ENCODE measurements around the gene KCND3.

The KCND3 gene

GRCh38 chr1:111832521-111833155 lies 156.8 kb downstream of the KCND3 start:
- H3K23ac ChIP-seq (ENCODE audit: low read depth, low read length, poor library complexity), result no peak overlapping the region
- H3K79me1 ChIP-seq (ENCODE audit: low read depth, low read length), result no peaks in the 10 kb centered on the region
- no peak overlapping the region for H3K9ac ChIP-seq (ENCODE audit: low read depth, low read length, poor library complexity)
- no peak for DNase-seq (ENCODE audit: low spot score)
- no peak overlapping the region for H2AFZ ChIP-seq (ENCODE audit: low read length)
- no peak overlapping the region for H3K27ac ChIP-seq (replicated peaks; ENCODE audit: low read length)
- H3K9me3 ChIP-seq (replicated peaks in 1 of 2; ENCODE audit: control insufficient read depth in 2 of 2, insufficient read depth in 1 of 2, low read depth in 1 of 2, low read length in 2 of 2), result no peaks in the 10 kb centered on the region
- H4K91ac ChIP-seq (ENCODE audit: low read depth, low read length, poor library complexity), result no peak overlapping the region
- no peak overlapping the region for H2BK120ac ChIP-seq (ENCODE audit: low read depth, low read length)
- H2AK5ac ChIP-seq (ENCODE audit: low read depth, low read length), result no peak overlapping the region
- no peak overlapping the region for H4K8ac ChIP-seq (ENCODE audit: low read depth, low read length)
- WGBS, 2 donors (ENCODE audit: extremely low coverage in 2 of 2, insufficient read length in 2 of 2, insufficient replicate concordance in 1 of 2), result no CpG with 5 or more reads among the region's 10 CpGs
- no peak overlapping the region for H3K4ac ChIP-seq (ENCODE audit: low read length)
- no peak overlapping the region for H2BK12ac ChIP-seq (ENCODE audit: low read length)
- no peak overlapping the region for H2BK15ac ChIP-seq (ENCODE audit: low read length)
- no peak overlapping the region for H3K18ac ChIP-seq (ENCODE audit: low read length)
- no peak overlapping the region for H2BK5ac ChIP-seq (ENCODE audit: low read length)
- H3K27me3 ChIP-seq (ENCODE audit: control insufficient read depth in 3 of 3, insufficient read depth in 3 of 3, low read depth in 1 of 3, low read length in 3 of 3), result no peaks in the 10 kb centered on the region
- H3K4me1 ChIP-seq (ENCODE audit: control insufficient read depth in 2 of 2, insufficient read depth in 1 of 2, low read depth in 1 of 2, low read length in 2 of 2), result peaks cover 0 to 3% of the 10 kb centered on the region in 2 donors
- no peak overlapping the region for H3K4me3 ChIP-seq (ENCODE audit: low read length in 2 of 2)
- no peaks in the 10 kb centered on the region for H3K36me3 ChIP-seq (replicated peaks in 1 of 2; ENCODE audit: control insufficient read depth in 2 of 2, insufficient read depth in 2 of 2, low read length in 2 of 2)
- no peak overlapping the region for H3K4me2 ChIP-seq (ENCODE audit: insufficient read depth, low read length, poor library complexity, severe bottlenecking)
- H3K14ac ChIP-seq (ENCODE audit: low read length), result no peak overlapping the region

GRCh38 chr1:111831153-111831552 lies 158.3 kb downstream of the KCND3 start:
- Histone ChIP-seq H3K14ac (ENCODE audit: low read length) (no peak overlapping the region), H3K23ac (ENCODE audit: low read depth, low read length, poor library complexity) (no peak overlapping the region), H3K4me1 (ENCODE audit: control insufficient read depth in 2 of 2, insufficient read depth in 1 of 2, low read depth in 1 of 2, low read length in 2 of 2) (peaks cover 0 to 3% of the 10 kb centered on the region in 2 donors), H2BK120ac (ENCODE audit: low read depth, low read length) (no peak overlapping the region), H3K4ac (ENCODE audit: low read length) (no peak overlapping the region), H3K4me2 (ENCODE audit: insufficient read depth, low read length, poor library complexity, severe bottlenecking) (no peak overlapping the region), H3K79me1 (ENCODE audit: low read depth, low read length) (no peaks in the 10 kb centered on the region), H3K9me3 (replicated peaks in 1 of 2; ENCODE audit: control insufficient read depth in 2 of 2, insufficient read depth in 1 of 2, low read depth in 1 of 2, low read length in 2 of 2) (no peaks in the 10 kb centered on the region), H3K4me3 (ENCODE audit: low read length in 2 of 2) (no peak overlapping the region), H2BK5ac (ENCODE audit: low read length) (no peak overlapping the region), H2BK15ac (ENCODE audit: low read length) (no peak overlapping the region), H2AK5ac (ENCODE audit: low read depth, low read length) (no peak overlapping the region), H4K8ac (ENCODE audit: low read depth, low read length) (no peak overlapping the region), H3K27ac (replicated peaks; ENCODE audit: low read length) (no peak overlapping the region), H2AFZ (ENCODE audit: low read length) (no peak overlapping the region), H2BK12ac (ENCODE audit: low read length) (no peak overlapping the region), H3K18ac (ENCODE audit: low read length) (no peak overlapping the region), H3K27me3 (ENCODE audit: control insufficient read depth in 3 of 3, insufficient read depth in 3 of 3, low read depth in 1 of 3, low read length in 3 of 3) (no peaks in the 10 kb centered on the region), H4K91ac (ENCODE audit: low read depth, low read length, poor library complexity) (no peak overlapping the region), H3K36me3 (replicated peaks in 1 of 2; ENCODE audit: control insufficient read depth in 2 of 2, insufficient read depth in 2 of 2, low read length in 2 of 2) (no peaks in the 10 kb centered on the region), H3K9ac (ENCODE audit: low read depth, low read length, poor library complexity) (no peak overlapping the region)
- DNase-seq (ENCODE audit: low spot score), result no peak
- WGBS, 2 donors (ENCODE audit: extremely low coverage in 2 of 2, insufficient read length in 2 of 2, insufficient replicate concordance in 1 of 2), result no CpG with 5 or more reads among the region's 1 CpG

GRCh38 chr1:111827946-111828345 lies 161.5 kb downstream of the KCND3 start:
- H2AFZ ChIP-seq (ENCODE audit: low read length), result no peak overlapping the region
- H3K4me2 ChIP-seq (ENCODE audit: insufficient read depth, low read length, poor library complexity, severe bottlenecking), result no peak overlapping the region
- H3K36me3 ChIP-seq (replicated peaks in 1 of 2; ENCODE audit: control insufficient read depth in 2 of 2, insufficient read depth in 2 of 2, low read length in 2 of 2), result no peaks in the 10 kb centered on the region
- H3K9me3 ChIP-seq (replicated peaks in 1 of 2; ENCODE audit: control insufficient read depth in 2 of 2, insufficient read depth in 1 of 2, low read depth in 1 of 2, low read length in 2 of 2), result no peaks in the 10 kb centered on the region
- no peak overlapping the region for H2BK15ac ChIP-seq (ENCODE audit: low read length)
- no peak overlapping the region for H3K23ac ChIP-seq (ENCODE audit: low read depth, low read length, poor library complexity)
- H4K91ac ChIP-seq (ENCODE audit: low read depth, low read length, poor library complexity), result no peak overlapping the region
- no peak overlapping the region for H2BK12ac ChIP-seq (ENCODE audit: low read length)
- H3K18ac ChIP-seq (ENCODE audit: low read length), result no peak overlapping the region
- H3K79me1 ChIP-seq (ENCODE audit: low read depth, low read length), result no peaks in the 10 kb centered on the region
- H3K4ac ChIP-seq (ENCODE audit: low read length), result no peak overlapping the region
- H3K4me3 ChIP-seq (ENCODE audit: low read length in 2 of 2), result no peak overlapping the region
- WGBS, 2 donors (ENCODE audit: extremely low coverage in 2 of 2, insufficient read length in 2 of 2, insufficient replicate concordance in 1 of 2), result no CpG with 5 or more reads among the region's 6 CpGs
- H3K9ac ChIP-seq (ENCODE audit: low read depth, low read length, poor library complexity), result no peak overlapping the region
- no peak overlapping the region for H4K8ac ChIP-seq (ENCODE audit: low read depth, low read length)
- no peak overlapping the region for H3K14ac ChIP-seq (ENCODE audit: low read length)
- no peak overlapping the region for H2BK120ac ChIP-seq (ENCODE audit: low read depth, low read length)
- no peak overlapping the region for H2BK5ac ChIP-seq (ENCODE audit: low read length)
- no peak overlapping the region for H3K27ac ChIP-seq (replicated peaks; ENCODE audit: low read length)
- no peak for DNase-seq (ENCODE audit: low spot score)
- no peak overlapping the region for H2AK5ac ChIP-seq (ENCODE audit: low read depth, low read length)
- peaks cover 0 to 5% (median 0%) of the 10 kb centered on the region in 3 experiments for H3K27me3 ChIP-seq (ENCODE audit: control insufficient read depth in 3 of 3, insufficient read depth in 3 of 3, low read depth in 1 of 3, low read length in 3 of 3)
- H3K4me1 ChIP-seq (ENCODE audit: control insufficient read depth in 2 of 2, insufficient read depth in 1 of 2, low read depth in 1 of 2, low read length in 2 of 2), result peaks cover 0 to 2% of the 10 kb centered on the region in 2 donors

GRCh38 chr1:111826278-111826677 lies 163.2 kb downstream of the KCND3 start:
- Histone ChIP-seq H2BK120ac (ENCODE audit: low read depth, low read length) (no peak overlapping the region), H3K4me2 (ENCODE audit: insufficient read depth, low read length, poor library complexity, severe bottlenecking) (no peak overlapping the region), H4K8ac (ENCODE audit: low read depth, low read length) (no peak overlapping the region), H3K18ac (ENCODE audit: low read length) (no peak overlapping the region), H3K23ac (ENCODE audit: low read depth, low read length, poor library complexity) (no peak overlapping the region), H4K91ac (ENCODE audit: low read depth, low read length, poor library complexity) (no peak overlapping the region), H2AK5ac (ENCODE audit: low read depth, low read length) (no peak overlapping the region), H3K4me3 (ENCODE audit: low read length in 2 of 2) (no peak overlapping the region), H2BK15ac (ENCODE audit: low read length) (no peak overlapping the region), H2BK5ac (ENCODE audit: low read length) (no peak overlapping the region), H3K4ac (ENCODE audit: low read length) (no peak overlapping the region), H3K4me1 (ENCODE audit: control insufficient read depth in 2 of 2, insufficient read depth in 1 of 2, low read depth in 1 of 2, low read length in 2 of 2) (peaks cover 0 to 2% of the 10 kb centered on the region in 2 donors), H3K36me3 (replicated peaks in 1 of 2; ENCODE audit: control insufficient read depth in 2 of 2, insufficient read depth in 2 of 2, low read length in 2 of 2) (no peaks in the 10 kb centered on the region), H3K9ac (ENCODE audit: low read depth, low read length, poor library complexity) (no peak overlapping the region), H2BK12ac (ENCODE audit: low read length) (no peak overlapping the region), H3K27me3 (ENCODE audit: control insufficient read depth in 3 of 3, insufficient read depth in 3 of 3, low read depth in 1 of 3, low read length in 3 of 3) (peaks cover 0 to 5% (median 0%) of the 10 kb centered on the region in 3 experiments), H3K79me1 (ENCODE audit: low read depth, low read length) (no peaks in the 10 kb centered on the region), H2AFZ (ENCODE audit: low read length) (no peak overlapping the region), H3K14ac (ENCODE audit: low read length) (no peak overlapping the region), H3K9me3 (replicated peaks in 1 of 2; ENCODE audit: control insufficient read depth in 2 of 2, insufficient read depth in 1 of 2, low read depth in 1 of 2, low read length in 2 of 2) (no peaks in the 10 kb centered on the region), H3K27ac (replicated peaks; ENCODE audit: low read length) (no peak overlapping the region)
- no CpG with 5 or more reads among the region's 4 CpGs for WGBS, 2 donors (ENCODE audit: extremely low coverage in 2 of 2, insufficient read length in 2 of 2, insufficient replicate concordance in 1 of 2)
- DNase-seq (ENCODE audit: low spot score), result no peak

Measured in neuronal stem cell (in vitro differentiated cells).